SW480 (cell line): ENCODE measurements around the gene ABL1.

Experiments
- DNase-seq: peaks from one replicate; pipeline ENCODE4 v3.0.0-alpha.2; 2016; ENCODE audit warnings: low spot score

Gene ABL1

DNA sequence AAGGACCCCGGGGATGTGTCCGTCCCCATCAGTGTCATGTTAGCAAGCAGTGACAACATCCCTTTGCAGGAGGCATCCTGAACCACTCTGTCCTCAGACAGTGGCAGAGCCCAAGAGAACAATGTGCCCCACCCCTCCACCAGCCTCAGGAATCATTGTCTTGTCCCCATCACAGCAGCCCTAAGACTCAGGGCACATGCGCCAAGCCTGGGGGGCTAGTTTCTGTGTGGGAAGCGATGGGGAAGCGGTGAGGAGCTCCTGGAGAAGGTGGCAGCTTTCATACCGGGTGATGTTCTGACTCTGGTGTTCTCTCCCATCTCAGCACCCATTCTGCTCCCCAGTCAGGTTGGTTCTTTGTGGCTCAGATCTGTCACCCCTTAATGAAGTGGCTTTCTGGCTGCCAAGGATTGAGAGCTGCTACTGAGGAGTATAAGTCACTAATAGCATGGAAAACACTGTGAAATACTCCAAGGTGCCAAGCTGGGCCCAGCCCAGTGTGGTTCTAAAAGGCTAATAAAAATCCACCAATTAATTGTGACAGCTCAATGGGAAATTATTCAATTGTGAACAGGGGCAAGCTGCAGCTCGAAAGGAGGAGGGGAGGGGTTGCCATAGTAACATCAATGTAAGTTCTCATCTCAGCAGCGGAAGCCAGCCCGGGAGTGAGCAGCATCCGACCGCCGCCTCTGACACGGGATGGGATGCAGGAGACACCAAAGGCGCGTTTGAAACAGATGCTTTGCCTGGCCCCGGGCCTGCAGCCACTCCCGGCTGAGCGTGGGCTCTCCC is 56.8 kb downstream of the ABL1 start:
- no peak for DNase-seq

DNA sequence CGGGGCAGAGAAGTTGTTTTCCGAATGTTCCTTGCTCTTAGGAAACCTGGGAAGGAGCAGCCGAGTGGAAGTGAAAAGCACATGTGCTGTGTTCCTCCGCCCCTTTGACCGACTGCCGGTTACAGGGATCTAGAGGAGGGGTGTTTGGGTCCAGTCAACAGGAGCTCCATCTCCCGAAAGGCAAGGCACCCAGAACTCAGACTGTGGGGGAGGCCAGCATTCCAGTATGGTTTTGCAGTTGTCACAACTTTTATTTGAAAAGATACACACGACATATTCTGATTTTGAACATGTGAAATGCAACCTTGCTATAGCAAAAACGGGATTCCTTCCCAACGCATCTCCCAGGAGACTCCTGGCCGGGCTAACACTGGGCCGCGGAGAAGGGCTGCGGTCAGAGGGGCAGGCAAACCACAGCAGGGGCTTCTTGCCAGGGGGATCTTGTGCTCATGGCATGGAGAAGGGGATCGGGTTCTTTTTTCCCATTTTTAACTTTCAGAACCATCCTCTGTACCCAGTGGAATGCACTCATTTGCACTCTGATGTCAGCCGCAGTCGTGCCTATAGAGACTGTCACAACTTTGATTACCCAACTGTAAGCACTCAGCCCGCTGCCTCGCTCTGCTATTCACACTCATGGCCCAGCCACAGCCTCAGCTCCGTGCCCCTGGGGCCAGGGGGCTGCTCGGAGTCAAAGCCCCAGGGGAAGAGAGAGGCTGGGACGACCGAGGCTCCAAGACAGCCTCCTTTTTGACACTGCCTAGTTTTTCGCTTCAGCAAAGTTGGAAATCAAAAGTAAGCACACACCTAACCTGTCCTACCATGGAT is 57.6 kb downstream of the ABL1 start:
- DNase-seq: no peak

DNA sequence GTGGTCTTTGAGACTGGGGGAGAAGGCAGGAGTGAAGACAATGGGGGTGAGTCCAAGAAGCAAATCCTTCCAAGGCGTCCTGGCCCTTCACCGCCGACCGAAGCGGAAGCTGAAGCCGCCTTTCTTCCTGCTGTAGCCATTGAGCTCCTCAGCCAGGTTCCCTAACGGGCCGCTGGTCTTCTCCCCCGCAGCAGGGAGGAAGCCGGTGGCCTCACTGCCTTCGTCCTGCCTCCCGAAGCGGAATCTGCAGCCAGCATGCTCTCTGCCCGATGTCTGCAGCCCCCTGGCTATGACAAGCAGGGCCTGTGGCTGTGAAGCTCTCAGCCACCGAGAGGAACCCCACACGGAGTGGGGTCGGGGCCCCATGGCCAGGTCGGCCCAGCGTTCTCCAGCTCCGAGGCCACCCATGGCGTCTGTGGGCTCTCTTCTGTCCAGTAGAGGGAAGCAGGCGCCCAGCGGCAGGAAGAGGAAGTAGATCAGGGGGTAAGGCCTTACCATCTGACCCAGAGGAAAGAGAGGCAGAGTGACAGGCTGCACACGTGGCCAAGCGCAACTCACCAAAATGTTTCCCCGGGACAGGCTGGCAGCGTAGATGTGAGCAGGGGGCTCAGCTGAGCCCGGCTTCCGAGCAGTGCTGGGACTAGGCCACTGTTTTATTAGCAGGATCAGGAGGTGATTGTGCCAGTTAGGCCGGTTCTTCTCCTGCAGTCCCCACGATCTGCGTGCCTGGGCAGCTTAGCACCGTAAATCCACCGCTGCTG is 58.5 kb downstream of the ABL1 start:
- no peak for DNase-seq

DNA sequence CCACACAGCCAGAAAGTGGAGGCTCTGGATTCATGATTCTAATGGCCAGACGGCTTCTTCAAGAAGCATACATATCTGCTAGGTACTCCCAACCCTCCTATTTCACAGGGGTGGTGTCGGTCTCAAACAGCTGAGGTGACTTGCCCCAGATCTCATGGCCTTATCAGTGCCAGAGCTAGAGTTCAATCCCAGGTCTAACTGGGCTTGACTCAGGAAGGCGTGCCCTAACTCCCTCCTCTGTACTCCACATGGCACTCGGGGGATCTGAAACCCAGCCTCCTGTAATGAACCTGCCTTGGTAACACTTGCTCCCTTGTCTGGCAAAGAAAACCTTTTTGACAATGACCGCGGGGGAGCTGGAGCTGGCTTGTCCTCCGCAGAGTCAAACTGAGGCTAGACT is 59.5 kb downstream of the ABL1 start:
- DNase-seq: no peak

DNA sequence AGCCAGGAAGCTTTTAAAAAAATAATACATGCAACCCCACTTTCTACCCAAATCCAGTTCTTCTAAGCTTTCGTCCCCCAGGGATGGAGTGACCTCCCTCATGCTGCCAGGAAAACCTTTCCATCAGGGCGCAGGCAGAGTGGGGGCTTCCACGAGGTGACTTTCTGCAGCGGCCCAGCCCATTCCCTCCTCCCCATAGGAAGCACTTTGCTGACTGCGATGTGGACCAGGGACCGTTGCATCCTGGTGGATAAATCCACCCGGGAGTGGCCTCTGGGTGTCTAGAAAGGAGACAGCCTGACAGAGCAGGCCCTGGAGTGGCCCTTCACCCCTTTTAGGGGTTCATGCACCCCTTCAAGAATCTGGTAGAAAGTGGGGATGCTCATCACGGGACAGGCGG is 60.0 kb downstream of the ABL1 start:
- no peak for DNase-seq

DNA sequence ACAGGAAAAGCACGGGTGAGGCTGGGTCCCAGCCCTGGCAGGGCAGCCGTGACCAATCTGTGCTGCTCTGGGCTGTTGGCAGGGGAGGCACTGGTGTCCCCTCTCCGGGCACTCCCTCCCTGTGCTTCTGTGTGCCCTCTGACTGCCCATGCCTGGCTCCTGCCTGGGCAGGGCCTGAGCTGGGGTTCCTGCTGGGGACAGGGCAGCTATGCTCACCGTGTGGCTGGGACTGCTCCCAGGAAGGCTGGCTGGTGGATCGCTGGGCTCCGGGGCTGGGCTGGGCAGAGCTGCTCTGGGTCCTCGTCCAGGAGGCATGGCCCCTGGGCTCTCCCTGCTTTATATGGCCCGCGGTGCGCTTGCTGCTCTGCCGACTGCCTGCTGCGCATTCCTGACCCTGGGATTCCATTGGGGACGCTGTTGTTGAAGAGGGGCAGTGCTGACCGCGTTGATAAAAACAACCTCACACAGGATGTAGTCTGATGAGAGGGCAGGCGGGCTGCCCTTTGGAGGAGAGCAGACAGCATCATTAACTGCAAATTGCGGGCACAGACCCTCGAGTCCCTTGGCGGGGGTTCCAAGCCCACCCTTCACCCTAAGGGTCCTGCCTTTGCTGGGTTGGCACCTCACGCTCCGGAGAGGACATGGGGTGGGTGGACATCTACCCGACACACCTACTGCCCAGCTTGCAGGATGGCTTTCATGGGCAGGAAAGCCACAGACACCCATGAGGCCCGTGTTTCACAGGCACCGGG is 60.6 kb downstream of the ABL1 start:
- no peak for DNase-seq

DNA sequence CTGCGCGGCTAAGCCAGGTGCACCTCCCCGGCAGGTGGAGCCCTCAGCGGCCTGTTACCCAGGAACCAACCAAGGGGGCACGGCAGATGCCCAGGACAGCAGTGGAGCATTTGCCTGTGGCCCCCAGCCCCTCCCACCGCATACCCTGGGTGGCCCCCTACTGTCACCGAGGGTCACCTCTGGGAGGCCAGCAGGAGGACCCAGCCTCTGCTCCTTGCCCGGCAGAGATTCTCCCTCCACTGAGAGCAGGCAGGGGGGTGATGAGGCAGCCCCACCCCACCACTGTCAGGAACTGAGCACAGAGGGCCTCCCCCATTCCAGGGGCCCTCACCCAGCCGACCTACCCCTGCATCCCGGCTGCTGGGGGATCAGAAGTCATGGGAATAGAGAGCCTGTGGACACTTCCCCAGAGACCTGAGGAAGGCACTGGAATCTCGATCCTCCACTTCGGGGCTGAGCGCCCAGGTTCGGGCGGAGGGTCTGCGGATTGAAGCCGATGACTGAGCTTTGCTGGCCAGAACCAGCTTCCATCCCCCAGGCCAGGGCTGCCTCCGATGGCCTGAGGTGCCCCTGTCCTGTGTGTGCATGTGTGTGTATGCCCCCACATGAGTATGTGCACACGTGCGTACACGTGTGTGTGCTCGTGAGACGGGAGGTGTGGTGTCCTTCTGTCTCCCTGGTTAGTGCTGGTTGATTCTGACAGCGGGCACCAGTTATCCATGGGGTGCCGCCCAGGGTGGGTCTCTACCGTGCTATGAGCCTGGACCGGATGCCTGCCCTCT is 61.4 kb downstream of the ABL1 start, which contains the start of gene QRFP:
QRFP (minus strand) TSS at position 580 of the 782 bp plus-strand sequence. CDS start 2,974 bp downstream, outside the sequence.
- DNase-seq: peak; percentile 44

DNA sequence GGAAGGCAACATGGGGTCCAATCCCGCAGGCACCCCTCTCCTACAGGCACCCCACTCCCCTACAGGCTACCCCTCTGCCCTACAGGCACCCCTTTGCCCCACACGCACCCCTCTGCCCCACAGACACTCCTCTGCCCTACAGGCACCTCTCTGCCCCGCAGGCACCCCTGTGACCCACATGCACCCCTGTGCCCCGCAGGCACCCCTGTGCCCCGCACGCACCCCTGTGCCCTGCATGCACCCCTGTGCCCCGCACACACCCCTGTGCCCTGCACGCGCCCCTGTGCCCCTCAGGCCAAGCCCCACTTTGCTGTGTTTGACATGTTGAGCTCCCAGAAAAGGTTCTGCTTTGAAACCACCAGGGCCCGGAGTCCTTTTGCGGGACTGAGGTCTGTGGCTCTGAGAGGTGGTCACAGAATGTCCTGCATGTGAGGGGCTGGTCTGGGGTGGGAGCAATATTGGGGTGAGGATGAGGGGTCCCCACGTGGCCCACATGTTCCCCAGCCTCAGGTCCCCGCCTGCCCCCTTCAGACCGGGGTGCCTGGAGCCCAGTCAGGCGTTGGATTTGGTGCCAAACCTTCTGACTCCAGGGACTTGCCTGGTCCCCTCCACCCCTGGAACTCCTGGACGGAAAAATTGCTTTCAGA is 62.2 kb downstream of the ABL1 start:
- DNase-seq: no peak

DNA sequence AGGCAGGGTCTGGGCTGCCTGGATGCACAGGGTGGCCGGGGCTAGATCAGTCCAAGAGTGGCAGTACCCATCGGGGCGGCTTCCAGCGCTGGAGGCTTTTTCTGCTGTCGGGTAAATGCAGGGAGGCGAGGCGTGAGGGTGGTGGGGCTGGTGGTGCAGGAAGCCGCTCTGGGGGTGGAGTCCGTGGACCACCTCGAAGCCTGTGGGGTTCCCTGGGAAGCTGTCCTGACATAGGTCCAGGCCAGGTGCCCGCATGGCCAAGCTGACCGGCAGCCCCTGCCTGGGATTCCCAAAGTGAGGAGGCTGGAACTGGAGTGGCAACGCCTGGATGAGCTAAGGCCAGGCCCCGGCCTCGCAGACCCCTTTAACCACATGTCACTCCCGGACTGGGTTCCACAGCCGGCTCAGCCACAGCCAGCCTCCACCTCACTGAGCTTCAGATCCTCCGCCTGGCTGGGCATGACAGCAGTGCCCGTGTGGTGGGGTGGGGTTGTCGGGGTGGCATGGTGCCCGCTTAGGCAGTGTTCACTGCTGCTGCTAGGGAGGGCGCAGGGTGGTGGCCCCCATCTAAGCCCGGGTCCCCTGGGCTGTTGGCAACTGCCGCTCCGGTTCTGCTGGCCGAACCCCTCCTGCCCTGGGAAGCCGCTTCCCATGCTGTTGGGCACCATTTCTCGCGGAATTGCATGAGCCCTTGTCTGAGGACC is 62.9 kb downstream of the ABL1 start:
- DNase-seq: peak; percentile 37

DNA sequence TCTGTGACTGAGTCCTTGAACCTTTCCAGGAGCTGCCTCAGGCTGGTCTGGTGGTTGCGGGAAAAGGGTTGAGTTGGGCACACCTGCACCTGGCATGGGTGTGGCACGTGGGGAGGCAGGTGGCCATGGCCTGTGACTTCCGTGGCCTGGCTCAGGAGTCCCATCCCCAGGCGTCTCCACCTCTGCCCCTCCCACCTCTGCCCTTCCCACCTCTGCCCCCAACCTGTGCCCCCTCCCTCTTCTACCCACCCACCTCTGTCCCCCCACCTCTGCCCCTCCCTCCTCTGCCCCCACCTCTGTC is 63.4 kb downstream of the ABL1 start:
- peak; percentile 71 for DNase-seq

DNA sequence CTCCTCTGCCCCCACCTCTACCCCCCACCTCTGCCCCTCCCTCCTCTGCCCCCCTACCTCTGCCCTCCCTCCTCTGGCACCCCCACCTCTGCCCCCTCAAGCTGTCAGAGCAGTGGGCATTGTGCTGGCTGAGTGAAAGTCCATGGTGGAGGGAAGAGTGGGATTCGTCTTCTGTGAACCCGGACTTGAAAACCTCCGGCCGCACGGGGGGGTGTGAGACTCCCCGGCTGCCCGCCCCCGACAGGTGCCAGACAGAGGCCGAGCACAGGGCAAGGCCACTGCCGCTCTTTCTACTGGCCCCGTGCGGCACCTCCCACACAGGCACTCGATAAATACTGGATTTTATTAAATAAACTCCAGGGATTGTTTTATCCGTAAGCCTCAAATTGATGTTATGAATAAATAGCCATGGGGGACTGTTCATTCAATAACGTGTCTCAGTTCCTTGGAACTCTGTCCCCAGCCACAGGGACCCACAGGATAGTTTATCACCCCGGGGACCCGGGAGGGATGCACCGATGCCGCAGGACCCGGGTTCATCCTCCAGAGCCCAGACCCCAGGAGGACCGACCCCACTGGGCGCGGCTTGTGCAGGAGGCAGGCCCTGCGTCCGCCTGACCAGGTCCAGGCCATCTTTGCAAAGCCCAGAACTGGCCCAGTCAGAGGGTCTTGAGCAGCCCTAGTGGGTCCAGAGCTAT is 64.1 kb downstream of the ABL1 start:
- peak; percentile 31 for DNase-seq

DNA sequence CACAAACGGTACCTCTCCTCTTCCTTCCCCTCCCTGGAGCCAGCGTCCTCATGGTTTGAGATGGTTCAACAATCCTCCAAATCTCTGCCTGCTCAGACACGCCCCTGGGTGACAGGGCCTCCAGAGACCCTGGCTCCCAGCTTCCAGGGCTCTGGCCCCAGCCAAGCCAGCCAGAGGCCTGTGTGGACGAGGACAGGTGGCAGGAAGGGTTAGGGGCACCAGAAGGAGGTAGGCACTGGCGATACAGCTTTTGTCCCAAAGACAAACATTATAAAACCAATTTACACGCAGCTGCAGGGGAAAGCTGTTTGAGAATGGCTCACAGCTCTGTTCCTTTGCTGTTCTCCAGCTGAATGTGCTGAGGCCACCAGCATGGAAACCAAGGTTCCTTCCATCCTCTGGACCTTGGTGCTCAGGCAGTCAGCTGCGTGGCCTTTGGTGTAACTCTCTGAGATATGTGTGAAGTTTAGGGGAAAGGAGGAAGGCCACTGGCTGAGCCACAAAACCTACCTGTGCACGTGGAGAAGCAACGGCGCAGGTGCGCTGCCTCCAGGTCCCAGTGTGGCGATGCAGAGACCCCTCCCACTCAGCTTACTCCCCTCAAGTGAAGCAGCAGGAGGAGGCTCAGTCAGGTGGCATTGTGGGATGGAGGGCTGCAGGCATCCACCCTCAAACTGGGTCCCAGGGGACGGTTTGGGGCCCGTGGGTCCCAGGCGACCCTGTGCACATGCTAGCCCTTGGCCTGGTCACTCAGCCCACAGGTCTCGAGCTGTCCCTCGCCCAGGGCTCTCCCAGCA is 65.8 kb downstream of the ABL1 start:
- no peak for DNase-seq

DNA sequence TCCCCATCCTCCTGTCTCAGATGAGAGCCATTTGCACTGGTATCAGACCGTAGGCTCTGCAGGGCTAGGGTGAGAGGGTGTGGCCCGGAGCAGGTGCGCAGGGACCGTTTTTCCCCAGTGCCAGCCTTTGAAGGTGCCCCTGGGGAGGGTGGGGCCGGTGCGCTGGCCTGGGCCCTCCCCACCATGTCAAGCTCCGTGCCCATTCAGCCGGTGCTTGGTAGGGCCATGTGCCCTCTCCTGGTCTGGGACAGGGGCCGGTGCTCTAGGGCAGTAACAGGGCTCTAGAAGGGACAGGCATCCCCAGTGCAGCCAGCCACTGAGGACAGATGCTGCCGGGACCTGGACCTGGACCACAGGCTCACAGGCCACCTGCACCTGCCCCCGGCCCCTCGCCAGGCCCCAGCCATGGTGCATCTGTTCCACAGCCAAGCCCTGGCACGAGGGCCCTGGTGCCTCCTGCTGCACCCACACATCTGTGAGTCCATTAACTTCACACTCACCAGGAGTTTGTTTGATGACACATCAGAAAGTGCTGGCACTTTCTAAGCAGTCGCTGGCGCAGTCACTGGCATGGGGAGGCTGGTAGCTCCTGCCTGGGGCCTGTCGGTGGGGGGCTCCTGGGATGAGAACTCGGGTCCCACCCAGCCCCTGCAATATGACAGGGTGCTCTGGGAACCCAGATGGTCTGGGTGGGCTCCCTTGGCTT is 66.6 kb downstream of the ABL1 start:
- no peak for DNase-seq

DNA sequence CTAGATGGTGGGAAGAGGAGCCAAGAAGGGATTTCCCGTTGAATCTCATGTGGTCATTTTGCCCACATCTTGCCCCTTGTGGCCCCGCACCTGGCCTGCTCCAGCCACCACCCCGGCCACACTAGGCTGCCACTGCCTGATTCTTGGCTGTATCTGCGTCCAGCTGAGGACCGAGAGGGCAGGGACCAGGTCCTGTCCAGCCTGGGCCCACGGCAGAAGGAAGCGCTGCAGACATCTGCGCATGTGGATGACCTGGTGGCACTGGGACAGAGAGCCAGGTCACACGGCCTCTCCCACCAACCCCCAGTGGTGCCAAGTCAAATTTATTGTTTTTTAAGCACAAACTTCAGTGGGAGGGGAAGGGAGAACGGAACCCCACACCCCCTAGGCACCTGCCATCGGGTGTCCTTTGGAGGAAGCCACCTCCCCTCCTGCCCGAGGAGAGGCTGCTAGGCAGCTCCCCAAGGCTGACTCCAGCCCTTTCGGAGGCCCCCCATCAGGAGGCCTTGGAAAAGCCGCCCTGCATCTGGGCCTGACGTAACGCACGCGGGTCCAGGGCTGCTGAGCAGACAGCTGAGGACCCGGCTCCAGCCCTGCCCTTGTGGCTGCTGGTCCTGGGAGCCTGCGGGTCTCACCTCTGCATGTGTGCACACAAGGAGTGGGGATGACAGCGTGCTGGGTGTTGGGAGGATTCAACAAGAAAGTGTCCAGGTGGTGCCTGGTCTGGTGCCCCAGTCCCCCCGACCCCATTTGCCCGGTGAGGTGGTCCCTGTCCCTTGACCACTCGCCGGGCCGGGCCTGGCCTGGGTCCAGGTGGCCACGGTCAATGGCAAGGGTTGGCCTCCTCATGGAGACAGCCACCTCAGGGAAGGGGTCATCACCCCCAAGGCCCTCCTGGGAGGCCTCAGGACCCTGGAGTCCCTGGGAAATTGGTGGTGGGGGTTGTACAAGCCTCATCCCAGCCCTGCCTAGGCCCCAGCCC is 67.4 kb downstream of the ABL1 start:
- DNase-seq: no peak

DNA sequence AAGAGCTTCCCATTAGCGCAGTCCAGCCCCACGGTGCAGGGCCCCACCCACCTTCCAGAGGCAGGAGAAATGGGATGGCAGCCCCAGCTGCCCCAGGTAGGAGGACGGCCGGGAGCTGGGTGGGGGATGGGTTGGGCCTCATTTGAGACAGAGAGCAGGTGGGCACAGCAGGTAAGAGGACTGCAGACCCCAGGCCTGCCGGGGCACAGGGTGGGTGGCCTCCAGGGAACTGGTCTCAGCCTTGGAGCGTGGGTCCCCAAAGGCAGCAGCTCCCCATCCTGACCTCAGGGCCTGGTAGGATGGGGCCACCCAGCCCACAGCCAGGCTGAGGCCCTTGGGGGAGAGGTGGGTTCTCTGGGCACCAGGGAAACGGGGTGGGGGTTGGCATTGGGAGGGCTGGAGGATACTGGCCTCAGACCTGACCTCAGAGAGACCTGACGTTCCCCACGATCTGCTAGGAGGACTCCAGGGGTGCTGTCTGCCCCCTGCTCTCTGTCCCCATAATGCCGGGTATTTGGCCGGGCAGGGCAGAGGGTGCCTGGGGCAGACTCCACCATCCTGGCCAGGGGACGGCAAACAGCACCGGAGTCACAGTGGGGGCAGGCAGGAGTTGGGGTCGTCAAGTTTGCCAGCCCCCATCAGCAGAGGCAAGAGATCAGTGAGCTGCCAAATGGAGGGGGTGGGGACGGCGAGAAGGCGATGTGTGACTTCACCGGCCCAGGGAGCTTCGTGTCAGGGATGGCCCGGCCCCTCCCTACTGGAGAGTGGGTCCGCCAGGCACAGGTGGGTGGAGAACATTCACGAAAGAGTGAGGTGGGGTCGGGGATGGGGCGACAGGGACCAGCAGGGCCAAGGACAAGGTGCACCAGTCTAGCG is 68.4 kb downstream of the ABL1 start:
- no peak for DNase-seq
